ENCODE measurements around the gene CNGA1.
A peak's percentile ranks its signal among the peaks of the same experiment; 100 is the strongest.

CNGA1 gene

DNA sequence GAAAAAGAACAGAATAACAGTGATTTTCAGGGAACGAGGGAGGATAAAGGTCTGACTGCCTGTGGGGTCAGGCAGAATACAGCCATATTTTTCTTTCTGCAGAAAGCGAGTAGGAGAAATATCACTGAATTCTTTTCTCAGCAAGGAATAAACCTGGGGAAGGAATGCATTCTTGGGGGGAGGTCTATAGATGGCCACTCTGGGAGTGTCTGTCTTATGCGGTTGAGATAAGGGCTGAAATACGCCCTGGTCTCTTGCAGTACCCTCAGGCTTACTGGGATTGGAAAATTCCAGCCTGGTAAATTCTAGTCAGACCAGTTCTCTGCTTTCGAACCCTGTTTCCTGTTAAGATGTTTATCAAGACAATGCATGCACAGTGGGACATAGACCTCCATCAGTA lies 26.3 kb downstream of the CNGA1 start:
- FAIRE-seq (no peak), DNase-seq (ENCODE audit: insufficient read length, low spot score) (no peak)
- no peak for TF ChIP-seq POLR2A (IDR thresholded peaks at IDR 0.05; ENCODE audit: low read depth, low read length)
- TF ChIP-seq TAF1 (IDR thresholded peaks at IDR 0.05; ENCODE audit: low read depth, low read length), result no peak
- no peak for TF ChIP-seq POLR2AphosphoS5 (IDR thresholded peaks at IDR 0.05; ENCODE audit: low read depth, low read length)
- no peak for TF ChIP-seq POU2F2 (IDR thresholded peaks at IDR 0.05; ENCODE audit: low read depth, low read length)
- no peak for TF ChIP-seq PAX5 (IDR thresholded peaks at IDR 0.05; ENCODE audit: insufficient read depth, low read length, severe bottlenecking)
- no peak for TF ChIP-seq SPI1 (IDR thresholded peaks at IDR 0.05; ENCODE audit: low read depth, low read length)

DNA sequence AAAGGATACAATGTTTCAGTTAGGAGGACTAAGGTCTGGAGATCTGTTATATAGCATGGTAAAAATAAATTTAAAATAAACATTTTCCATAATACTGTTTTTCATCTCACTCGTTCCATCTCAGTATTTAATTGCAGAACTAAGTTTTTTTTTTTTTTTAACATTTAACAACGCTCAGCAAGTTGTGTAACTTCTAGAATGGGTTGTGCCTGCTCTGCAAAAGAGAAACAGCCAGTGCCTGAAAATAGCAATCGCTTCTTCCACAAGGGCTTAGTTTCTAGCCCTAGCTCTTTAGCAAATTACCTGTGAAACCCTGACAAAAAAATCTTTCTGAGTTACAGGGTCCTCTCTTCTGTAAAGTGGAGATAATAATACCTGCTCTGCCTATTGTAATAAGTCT lies 41.9 kb downstream of the CNGA1 start:
- TF ChIP-seq POLR2AphosphoS5 (IDR thresholded peaks at IDR 0.05; ENCODE audit: low read depth, low read length) (no peak), SPI1 (IDR thresholded peaks at IDR 0.05; ENCODE audit: low read depth, low read length) (no peak), POLR2A (IDR thresholded peaks at IDR 0.05; ENCODE audit: low read depth, low read length) (no peak), POU2F2 (IDR thresholded peaks at IDR 0.05; ENCODE audit: low read depth, low read length) (no peak), PAX5 (IDR thresholded peaks at IDR 0.05; ENCODE audit: insufficient read depth, low read length, severe bottlenecking) (no peak), TAF1 (IDR thresholded peaks at IDR 0.05; ENCODE audit: low read depth, low read length) (no peak)
- no peak for FAIRE-seq
- DNase-seq (ENCODE audit: insufficient read length, low spot score), result no peak

DNA sequence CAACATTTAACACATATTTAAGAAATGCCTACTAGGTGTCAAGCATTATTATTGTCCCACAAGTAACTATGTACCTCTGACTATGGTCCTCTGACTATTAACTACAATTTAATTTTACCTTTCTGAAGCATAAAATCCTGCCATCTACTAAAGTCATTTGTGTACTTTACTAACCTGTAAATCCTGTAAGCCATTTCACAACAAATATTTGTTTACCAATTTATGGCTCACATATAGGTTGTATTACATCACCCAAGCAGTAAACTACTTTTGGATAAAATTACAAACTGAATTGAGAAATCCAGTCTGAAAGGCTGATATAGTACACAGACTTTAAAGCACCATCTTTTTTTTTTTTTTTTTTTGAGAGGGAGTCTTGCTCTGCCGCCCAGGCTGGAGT lies 43.8 kb downstream of the CNGA1 start:
- DNase-seq (ENCODE audit: insufficient read length, low spot score) (no peak), FAIRE-seq (no peak)
- TF ChIP-seq PAX5 (IDR thresholded peaks at IDR 0.05; ENCODE audit: insufficient read depth, low read length, severe bottlenecking) (no peak), SPI1 (IDR thresholded peaks at IDR 0.05; ENCODE audit: low read depth, low read length) (no peak), POLR2AphosphoS5 (IDR thresholded peaks at IDR 0.05; ENCODE audit: low read depth, low read length) (no peak), TAF1 (IDR thresholded peaks at IDR 0.05; ENCODE audit: low read depth, low read length) (no peak), POU2F2 (IDR thresholded peaks at IDR 0.05; ENCODE audit: low read depth, low read length) (no peak), POLR2A (IDR thresholded peaks at IDR 0.05; ENCODE audit: low read depth, low read length) (no peak)

DNA sequence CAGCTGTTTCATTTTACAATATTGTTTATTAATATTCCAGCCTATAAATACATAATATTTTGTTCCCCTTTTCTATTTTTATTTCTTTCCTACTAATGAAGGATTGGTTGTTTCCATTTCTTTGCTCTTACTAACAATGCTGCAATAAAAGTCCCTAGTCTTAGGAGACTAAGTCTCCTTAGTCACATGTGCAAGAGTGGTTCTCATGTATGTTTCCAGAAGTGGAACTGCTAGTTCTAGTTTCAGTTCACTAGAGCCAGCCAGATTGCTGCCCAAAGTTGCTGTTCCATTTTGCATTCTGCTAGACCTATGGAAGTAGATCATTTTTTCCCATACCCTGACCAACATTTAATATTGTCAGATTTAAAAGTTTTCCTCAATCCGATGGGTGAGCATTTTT lies 44.3 kb downstream of the CNGA1 start:
- no peak for FAIRE-seq

DNA sequence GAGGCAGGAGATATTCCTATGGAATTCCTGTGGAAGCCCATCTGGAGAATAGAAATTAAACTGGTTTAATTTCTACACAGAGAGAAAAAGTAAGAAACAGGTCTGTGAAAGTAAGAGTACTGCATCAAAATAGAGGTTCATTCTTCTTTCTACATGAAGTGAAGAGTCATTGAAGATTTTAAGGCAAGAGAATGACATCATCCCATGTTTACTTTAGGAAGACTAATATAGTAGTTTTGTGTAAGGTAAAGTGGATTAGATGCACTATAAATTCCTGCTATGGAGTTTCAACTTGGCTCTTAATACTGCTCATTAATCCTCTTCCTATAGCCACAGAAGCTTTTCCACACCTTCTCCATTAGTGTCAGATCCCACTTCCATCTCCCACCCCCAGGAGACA lies 47.6 kb downstream of the CNGA1 start:
- FAIRE-seq (no peak), DNase-seq (ENCODE audit: insufficient read length, low spot score) (no peak)
- TF ChIP-seq SPI1 (IDR thresholded peaks at IDR 0.05; ENCODE audit: low read depth, low read length) (no peak), TAF1 (IDR thresholded peaks at IDR 0.05; ENCODE audit: low read depth, low read length) (no peak), POLR2A (IDR thresholded peaks at IDR 0.05; ENCODE audit: low read depth, low read length) (no peak), POU2F2 (IDR thresholded peaks at IDR 0.05; ENCODE audit: low read depth, low read length) (no peak), PAX5 (IDR thresholded peaks at IDR 0.05; ENCODE audit: insufficient read depth, low read length, severe bottlenecking) (no peak), POLR2AphosphoS5 (IDR thresholded peaks at IDR 0.05; ENCODE audit: low read depth, low read length) (no peak)

More for the DNA sequence above, 44.3 kb downstream of the CNGA1 start:
- DNase-seq (ENCODE audit: insufficient read length, low spot score), result no peak
- TF ChIP-seq SPI1 (IDR thresholded peaks at IDR 0.05; ENCODE audit: low read depth, low read length), result peak; percentile 74
- TF ChIP-seq POLR2AphosphoS5 (IDR thresholded peaks at IDR 0.05; ENCODE audit: low read depth, low read length), result no peak

DNA sequence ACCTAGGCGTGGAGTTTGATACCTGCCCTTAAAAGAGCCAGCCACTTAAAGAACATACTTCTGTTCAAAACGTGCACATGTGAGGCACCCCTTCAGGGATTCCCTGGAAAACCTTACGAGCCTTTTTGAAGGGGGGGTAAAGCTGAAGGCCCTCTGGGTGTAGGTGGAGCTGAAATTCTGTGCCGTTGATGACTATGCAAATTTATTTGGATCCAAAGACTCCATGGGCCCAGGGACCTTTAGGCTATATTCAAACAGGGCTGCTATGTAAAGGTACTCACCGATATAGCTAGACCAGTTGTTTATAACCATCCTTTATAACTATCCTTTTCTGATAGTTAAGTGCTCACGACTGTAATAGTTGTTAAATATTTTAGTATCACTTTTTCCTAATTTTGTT lies 61.8 kb downstream of the CNGA1 start:
- no peak for TF ChIP-seq POLR2A (IDR thresholded peaks at IDR 0.05; ENCODE audit: low read depth, low read length)
- TF ChIP-seq SPI1 (IDR thresholded peaks at IDR 0.05; ENCODE audit: low read depth, low read length), result no peak
- DNase-seq (ENCODE audit: insufficient read length, low spot score) (no peak), FAIRE-seq (no peak)

DNA sequence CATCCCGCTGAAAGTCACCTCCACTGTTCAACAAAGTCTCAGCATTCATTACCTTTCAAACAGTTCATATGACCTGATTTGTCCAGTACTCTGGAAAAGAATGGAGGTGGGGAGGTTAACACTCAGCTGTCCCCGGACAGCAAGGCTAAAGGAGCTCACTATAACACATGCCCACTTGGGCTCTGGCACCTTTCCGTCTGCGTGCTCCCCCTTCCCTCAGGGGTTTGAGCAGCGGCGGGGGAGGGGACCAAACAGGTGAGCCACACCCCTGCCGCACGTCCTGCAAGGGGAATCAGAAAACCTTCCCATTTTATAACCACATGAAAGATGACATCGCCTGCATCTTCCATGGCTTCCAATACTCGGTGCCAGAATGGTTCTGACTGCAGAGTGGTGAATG lies 62.2 kb downstream of the CNGA1 start:
- FAIRE-seq (no peak), DNase-seq (ENCODE audit: insufficient read length, low spot score) (no peak)
- TF ChIP-seq POU2F2 (IDR thresholded peaks at IDR 0.05; ENCODE audit: low read depth, low read length) (no peak), SPI1 (IDR thresholded peaks at IDR 0.05; ENCODE audit: low read depth, low read length) (no peak), TAF1 (IDR thresholded peaks at IDR 0.05; ENCODE audit: low read depth, low read length) (no peak), POLR2AphosphoS5 (IDR thresholded peaks at IDR 0.05; ENCODE audit: low read depth, low read length) (no peak), PAX5 (IDR thresholded peaks at IDR 0.05; ENCODE audit: insufficient read depth, low read length, severe bottlenecking) (no peak), POLR2A (IDR thresholded peaks at IDR 0.05; ENCODE audit: low read depth, low read length) (no peak)

DNA sequence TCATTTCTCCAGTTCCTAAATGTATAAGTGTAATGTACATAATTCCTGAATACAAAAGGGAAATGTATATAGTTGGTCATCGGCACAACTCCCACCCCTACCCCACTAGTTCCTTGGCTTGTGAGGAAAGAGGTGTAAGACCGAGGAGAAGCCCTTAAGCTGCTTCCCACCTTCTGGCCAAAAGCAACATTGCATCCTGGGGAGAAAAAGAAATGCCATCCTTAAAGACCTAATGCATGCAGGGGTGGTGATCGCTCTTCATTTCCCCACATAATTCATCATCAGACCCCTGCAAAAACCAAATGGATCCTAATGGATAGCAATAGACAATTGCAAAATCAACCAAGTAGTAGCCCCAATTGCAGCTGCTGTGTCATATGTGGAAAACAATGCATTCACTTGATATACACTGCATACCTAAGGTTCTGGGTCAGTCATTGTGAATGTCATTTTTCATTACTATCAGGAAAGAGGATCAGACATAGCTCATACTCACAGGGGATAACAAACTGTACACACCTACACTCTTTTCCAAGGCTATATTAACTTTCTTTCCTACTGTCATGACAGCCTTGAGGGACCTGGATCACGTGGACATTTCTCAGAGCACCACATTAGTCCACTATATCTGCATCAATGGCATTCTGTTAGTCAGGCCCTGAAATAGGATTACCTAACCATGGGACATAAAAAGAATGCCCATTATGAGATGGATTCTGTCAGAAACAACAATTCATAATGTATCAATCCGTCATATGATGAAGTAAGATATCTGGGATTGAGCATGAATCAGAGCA lies 70.4 kb downstream of the CNGA1 start:
- FAIRE-seq, result peak; percentile 54
- no peak for DNase-seq (ENCODE audit: insufficient read length, low spot score)
- TF ChIP-seq PAX5 (IDR thresholded peaks at IDR 0.05; ENCODE audit: insufficient read depth, low read length, severe bottlenecking), result no peak
- no peak for TF ChIP-seq POLR2AphosphoS5 (IDR thresholded peaks at IDR 0.05; ENCODE audit: low read depth, low read length)
- no peak for TF ChIP-seq POLR2A (IDR thresholded peaks at IDR 0.05; ENCODE audit: low read depth, low read length)

DNA sequence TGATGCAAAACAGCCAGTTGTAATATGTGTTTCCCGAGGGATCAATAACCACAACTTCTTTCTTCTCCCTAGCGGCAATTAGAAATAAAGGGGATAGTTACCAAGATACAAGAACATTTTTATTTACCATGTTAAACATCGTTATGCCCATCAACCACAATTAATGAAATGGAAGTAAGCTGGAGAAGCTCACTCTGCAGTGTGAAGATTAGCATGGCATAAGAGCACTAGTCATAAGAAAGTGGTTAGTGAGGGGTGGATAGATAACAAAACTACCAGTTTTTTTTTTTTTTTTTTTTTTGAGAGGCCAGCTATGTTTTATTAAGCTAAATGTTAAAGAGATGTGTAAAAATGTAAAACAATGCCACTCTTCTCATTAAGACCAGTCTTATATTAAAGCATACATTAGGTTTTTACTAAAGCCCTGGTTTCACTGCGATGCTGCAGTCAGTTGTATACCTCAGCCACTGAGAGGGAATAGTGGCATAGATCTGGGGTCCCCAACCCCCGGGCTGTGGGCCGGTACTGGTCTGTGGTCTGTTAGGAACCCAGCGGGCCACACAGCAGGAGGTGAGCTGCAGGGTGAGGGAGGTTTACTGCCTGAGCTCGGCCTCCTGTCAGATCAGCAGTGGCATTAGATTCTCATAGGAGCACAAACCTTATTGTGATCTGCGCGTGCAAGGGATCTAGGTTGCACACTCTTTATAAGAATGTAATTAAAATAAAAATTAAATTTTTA lies 74.2 kb downstream of the CNGA1 start:
- no peak for FAIRE-seq
- DNase-seq (ENCODE audit: insufficient read length, low spot score), result no peak
- TF ChIP-seq POLR2AphosphoS5 (IDR thresholded peaks at IDR 0.05; ENCODE audit: low read depth, low read length), result no peak
- TF ChIP-seq POLR2A (IDR thresholded peaks at IDR 0.05; ENCODE audit: low read depth, low read length), result no peak
- TF ChIP-seq TAF1 (IDR thresholded peaks at IDR 0.05; ENCODE audit: low read depth, low read length), result no peak
- no peak for TF ChIP-seq SPI1 (IDR thresholded peaks at IDR 0.05; ENCODE audit: low read depth, low read length)
- no peak for TF ChIP-seq POU2F2 (IDR thresholded peaks at IDR 0.05; ENCODE audit: low read depth, low read length)
- TF ChIP-seq PAX5 (IDR thresholded peaks at IDR 0.05; ENCODE audit: insufficient read depth, low read length, severe bottlenecking), result no peak

DNA sequence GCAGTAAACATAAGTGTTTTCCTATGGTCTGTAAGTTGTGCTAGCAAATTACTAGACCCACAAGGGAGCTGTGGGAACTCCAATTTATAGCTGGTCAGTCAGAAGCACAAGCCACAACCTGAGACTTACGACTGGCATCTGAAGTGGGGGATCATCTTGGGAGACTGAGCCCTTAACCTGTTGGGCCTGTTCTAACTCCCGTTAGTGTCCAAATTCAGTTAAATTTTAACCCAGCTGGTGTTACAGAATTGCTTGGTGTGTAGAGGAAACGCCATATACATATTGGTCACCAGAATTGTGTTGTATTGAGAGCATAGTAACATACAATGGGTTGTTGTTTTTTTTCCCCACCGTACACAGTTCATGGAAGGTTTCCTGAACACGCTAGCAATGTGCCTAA lies 77.0 kb downstream of the CNGA1 start:
- DNase-seq (ENCODE audit: insufficient read length, low spot score), result no peak
- no peak for FAIRE-seq
- TF ChIP-seq TAF1 (IDR thresholded peaks at IDR 0.05; ENCODE audit: low read depth, low read length), result no peak
- TF ChIP-seq POU2F2 (IDR thresholded peaks at IDR 0.05; ENCODE audit: low read depth, low read length), result no peak
- no peak for TF ChIP-seq SPI1 (IDR thresholded peaks at IDR 0.05; ENCODE audit: low read depth, low read length)
- TF ChIP-seq POLR2AphosphoS5 (IDR thresholded peaks at IDR 0.05; ENCODE audit: low read depth, low read length), result no peak
- TF ChIP-seq PAX5 (IDR thresholded peaks at IDR 0.05; ENCODE audit: insufficient read depth, low read length, severe bottlenecking), result no peak
- TF ChIP-seq POLR2A (IDR thresholded peaks at IDR 0.05; ENCODE audit: low read depth, low read length), result no peak
